ENCODE results near the gene CSTB. TPM values are rescaled to one million over a fixed set of nuclear protein-coding genes. Genes with fewer than 3 reads are reported as not detected.
"Not testable (repeated sequence)": the region's sequence is repeated elsewhere in the genome, so short reads cannot be mapped to it uniquely, and the experiment has no call there.

The CSTB gene, protein sequence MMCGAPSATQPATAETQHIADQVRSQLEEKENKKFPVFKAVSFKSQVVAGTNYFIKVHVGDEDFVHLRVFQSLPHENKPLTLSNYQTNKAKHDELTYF
- polyA plus RNA-seq (2012; ENCODE audit: low read depth, missing spikeins): 46.0 TPM

DNA sequence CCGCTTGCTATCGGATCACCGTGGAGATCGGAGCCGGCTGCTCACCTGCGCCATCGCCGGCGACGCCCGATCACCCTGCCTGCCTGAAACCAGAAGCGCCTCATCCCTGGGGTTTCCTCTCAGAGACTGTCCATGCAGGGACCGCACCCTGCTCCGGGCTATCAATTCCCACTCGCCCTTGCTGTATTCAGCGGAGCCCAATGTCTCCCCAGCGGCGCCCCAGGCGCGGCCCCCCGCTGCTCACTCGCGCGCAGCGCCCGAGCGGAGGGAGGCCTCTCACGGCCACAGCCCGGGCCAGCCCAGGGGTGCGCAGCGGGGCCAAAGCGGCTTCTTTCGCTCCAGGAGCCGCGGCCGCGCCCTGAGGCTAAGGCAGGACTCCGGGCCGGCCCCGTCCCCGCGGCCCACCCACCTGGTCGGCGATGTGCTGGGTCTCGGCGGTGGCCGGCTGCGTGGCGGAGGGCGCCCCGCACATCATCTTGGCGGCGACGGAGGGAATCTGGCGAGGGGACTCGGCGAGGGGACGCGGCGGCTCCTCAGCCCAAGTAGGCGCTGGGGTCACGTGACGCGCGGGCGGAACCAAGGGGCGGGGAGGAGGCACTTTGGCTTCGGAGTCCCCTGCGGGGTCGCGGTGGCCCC is at the start of gene CSTB:
Gene CSTB (minus strand): TSS at position 514 of the 636 bp plus-strand sequence. CDS start 39 bp downstream, at position 475.
- peak; percentile 83 for FAIRE-seq

DNA sequence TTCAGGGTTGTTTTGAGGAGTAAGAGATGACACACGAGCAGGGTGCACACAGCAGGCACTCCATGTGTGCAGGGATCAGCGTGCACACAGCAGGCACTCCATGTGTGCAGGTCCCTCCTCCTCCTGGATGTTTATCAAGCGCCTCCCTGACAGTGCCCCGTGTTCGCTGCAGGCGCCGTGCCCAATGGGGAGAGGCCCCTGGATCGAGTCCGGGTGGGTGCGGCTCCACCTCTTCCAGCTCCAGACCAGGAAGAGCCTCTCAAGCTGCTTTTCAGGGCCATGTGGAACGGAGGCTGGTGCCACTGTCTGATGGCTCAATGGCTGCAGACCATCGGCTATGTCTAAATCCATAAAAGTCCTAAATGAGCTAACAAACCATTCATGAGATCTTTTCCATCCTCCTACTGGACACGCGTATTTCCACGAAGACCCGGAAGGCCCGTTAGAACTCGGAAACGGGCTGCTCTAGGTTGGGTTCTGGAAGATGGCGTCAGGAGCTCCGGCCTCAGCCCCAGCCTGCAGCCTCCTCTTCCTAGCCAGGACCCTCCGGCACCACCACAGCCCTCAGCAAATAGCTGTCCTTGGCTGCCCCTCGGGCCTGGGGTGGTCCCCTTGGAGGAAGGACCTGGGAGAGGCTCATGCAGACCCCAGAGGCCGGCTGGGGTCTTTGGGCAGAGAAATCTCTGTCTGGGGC is 49.3 kb upstream of the CSTB start:
- TF ChIP-seq PAX5 (IDR thresholded peaks at IDR 0.05; ENCODE audit: insufficient read depth, low read length, severe bottlenecking) (no peak), POLR2AphosphoS5 (IDR thresholded peaks at IDR 0.05; ENCODE audit: low read depth, low read length) (no peak), SPI1 (IDR thresholded peaks at IDR 0.05; ENCODE audit: low read depth, low read length) (no peak), TAF1 (IDR thresholded peaks at IDR 0.05; ENCODE audit: low read depth, low read length) (no peak), POLR2A (IDR thresholded peaks at IDR 0.05; ENCODE audit: low read depth, low read length) (no peak), POU2F2 (IDR thresholded peaks at IDR 0.05; ENCODE audit: low read depth, low read length) (no peak)
- FAIRE-seq (no peak), DNase-seq (ENCODE audit: insufficient read length, low spot score) (no peak)

More for the DNA sequence above, at the start of gene CSTB:
- TF ChIP-seq TAF1 (IDR thresholded peaks at IDR 0.05; ENCODE audit: low read depth, low read length) (peak; percentile 68), POLR2A (IDR thresholded peaks at IDR 0.05; ENCODE audit: low read depth, low read length) (peak; percentile 52; the same call in 1 of the 2 replicates), POU2F2 (IDR thresholded peaks at IDR 0.05; ENCODE audit: low read depth, low read length) (no peak), POLR2AphosphoS5 (IDR thresholded peaks at IDR 0.05; ENCODE audit: low read depth, low read length) (peak; percentile 40; the same call in 1 of the 2 replicates), PAX5 (IDR thresholded peaks at IDR 0.05; ENCODE audit: insufficient read depth, low read length, severe bottlenecking) (no peak), SPI1 (IDR thresholded peaks at IDR 0.05; ENCODE audit: low read depth, low read length) (no peak)
- peak; percentile 89 for DNase-seq (ENCODE audit: insufficient read length, low spot score)

DNA sequence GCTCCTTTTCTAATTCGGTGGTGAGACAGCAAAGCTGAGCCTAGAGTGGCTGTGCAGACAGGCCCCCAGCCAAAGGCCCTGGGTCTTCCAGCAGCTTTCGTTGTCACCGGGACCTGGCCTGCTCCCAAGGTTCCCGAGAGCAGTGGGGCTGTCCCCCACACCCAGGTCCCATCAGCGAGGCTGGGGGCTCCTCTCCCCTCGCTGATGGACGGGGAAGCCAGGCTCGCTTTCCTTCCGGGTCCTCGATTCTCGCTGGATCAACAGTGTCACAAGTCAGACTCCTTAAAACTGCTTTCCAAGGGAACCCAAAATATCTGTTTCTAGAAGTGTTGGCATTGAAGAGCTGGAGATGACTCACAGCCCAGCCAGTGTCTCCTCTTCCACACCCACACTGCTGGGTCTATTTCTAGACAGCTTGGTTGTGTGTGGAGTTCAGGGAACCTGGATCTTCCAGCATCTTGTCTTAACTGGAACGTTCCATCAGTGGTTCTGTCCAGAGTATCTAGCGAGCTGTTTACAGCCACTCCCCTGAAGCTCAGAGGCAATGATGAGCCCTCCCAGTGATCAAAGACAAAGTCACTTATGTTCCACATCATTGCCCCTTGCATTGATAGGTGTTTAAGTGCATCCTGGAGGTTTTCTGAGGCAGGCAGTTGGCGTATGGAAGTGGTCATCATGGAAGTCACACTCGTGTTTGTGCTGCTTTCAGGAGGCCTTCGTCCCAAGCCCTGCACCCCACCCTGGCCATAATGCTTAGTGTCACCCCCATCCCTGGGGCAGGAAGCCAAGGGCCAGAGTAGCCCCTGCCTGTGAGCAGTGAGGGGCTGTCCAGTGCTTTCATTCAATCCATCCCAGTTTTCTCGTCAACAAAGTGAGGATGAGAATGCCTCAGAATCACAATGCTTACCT is 48.5 kb upstream of the CSTB start:
- TF ChIP-seq TAF1 (IDR thresholded peaks at IDR 0.05; ENCODE audit: low read depth, low read length): no peak
- no peak for TF ChIP-seq PAX5 (IDR thresholded peaks at IDR 0.05; ENCODE audit: insufficient read depth, low read length, severe bottlenecking)
- no peak for TF ChIP-seq POU2F2 (IDR thresholded peaks at IDR 0.05; ENCODE audit: low read depth, low read length)
- no peak for TF ChIP-seq POLR2A (IDR thresholded peaks at IDR 0.05; ENCODE audit: low read depth, low read length)
- no peak for TF ChIP-seq POLR2AphosphoS5 (IDR thresholded peaks at IDR 0.05; ENCODE audit: low read depth, low read length)
- TF ChIP-seq SPI1 (IDR thresholded peaks at IDR 0.05; ENCODE audit: low read depth, low read length): no peak
- no peak for DNase-seq (ENCODE audit: insufficient read length, low spot score)
- no peak for FAIRE-seq

DNA sequence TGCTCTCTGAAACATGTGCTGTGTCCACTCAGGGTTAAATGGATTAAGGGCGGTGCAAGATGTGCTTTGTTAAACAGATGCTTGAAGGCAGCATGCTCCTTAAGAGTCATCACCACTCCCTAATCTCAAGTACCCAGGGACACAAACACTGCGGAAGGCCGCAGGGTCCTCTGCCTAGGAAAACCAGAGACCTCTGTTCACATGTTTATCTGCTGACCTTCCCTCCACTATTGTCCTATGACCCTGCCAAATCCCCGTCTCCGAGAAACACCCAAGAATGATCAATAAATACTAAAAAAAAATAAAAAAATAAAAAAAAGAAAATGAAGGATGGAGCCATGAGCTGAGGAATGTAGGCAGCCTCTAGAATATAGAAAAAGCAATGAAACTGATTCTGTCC is 46.6 kb upstream of the CSTB start:
- not testable (repeated sequence) for FAIRE-seq; DNase-seq (ENCODE audit: insufficient read length, low spot score)

DNA sequence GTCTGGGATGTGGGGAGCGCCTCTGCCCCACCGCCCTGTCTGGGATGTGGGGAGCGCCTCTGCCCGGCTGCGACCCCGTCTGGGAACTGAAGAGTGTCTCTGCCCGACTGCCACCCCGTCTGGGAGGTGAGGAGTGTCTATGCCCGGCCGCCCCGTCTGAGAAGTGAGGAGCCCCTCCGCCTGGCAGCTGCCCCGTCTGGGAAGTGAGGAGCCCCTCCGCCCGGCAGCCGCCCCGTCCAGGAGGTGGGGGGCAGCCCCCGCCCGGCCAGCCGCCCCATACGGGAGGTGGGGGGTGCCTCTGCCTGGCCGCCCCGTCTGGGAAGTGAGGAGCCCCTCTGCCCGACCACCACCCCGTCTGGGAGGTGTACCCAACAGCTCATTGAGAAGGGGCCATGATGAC is 46.1 kb upstream of the CSTB start:
- not testable (repeated sequence) for FAIRE-seq; DNase-seq (ENCODE audit: insufficient read length, low spot score)

DNA sequence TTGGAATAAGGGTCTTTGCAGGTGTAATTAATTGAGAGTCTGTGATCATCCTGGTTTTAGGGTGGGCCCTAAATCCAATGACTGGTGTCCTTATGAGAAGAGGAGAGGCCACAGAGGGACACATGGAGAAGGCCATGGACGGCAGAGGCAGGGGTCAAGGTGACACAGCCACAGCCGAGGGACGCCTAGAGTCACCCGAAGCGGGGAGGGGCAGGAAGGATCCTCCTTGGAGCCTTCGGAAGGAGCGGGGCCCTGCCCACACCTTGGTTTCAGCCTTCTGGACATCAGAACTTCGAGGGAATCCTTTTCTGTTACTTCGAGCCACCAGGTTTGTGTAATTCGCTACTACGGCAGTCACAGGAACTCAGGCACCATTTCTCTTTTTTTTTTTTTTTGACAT is 44.4 kb upstream of the CSTB start:
- no peak for TF ChIP-seq POLR2AphosphoS5 (IDR thresholded peaks at IDR 0.05; ENCODE audit: low read depth, low read length)
- TF ChIP-seq TAF1 (IDR thresholded peaks at IDR 0.05; ENCODE audit: low read depth, low read length): no peak
- TF ChIP-seq SPI1 (IDR thresholded peaks at IDR 0.05; ENCODE audit: low read depth, low read length): no peak
- DNase-seq (ENCODE audit: insufficient read length, low spot score) (no peak), FAIRE-seq (no peak)

GRCh38 chr21:43819511-43820405 is 43.6 kb upstream of the CSTB start:
- FAIRE-seq (no peak), DNase-seq (ENCODE audit: insufficient read length, low spot score) (no peak)
- no peak for TF ChIP-seq TAF1 (IDR thresholded peaks at IDR 0.05; ENCODE audit: low read depth, low read length)

GRCh38 chr21:43818685-43819084 is 42.6 kb upstream of the CSTB start:
- TF ChIP-seq POLR2AphosphoS5 (IDR thresholded peaks at IDR 0.05; ENCODE audit: low read depth, low read length) (no peak), SPI1 (IDR thresholded peaks at IDR 0.05; ENCODE audit: low read depth, low read length) (no peak)
- DNase-seq (ENCODE audit: insufficient read length, low spot score) (no peak), FAIRE-seq (no peak)

- TF ChIP-seq POU2F2 (IDR thresholded peaks at IDR 0.05; ENCODE audit: low read depth, low read length) (no peak), POLR2A (IDR thresholded peaks at IDR 0.05; ENCODE audit: low read depth, low read length) (no peak), TAF1 (IDR thresholded peaks at IDR 0.05; ENCODE audit: low read depth, low read length) (no peak), POLR2AphosphoS5 (IDR thresholded peaks at IDR 0.05; ENCODE audit: low read depth, low read length) (no peak), SPI1 (IDR thresholded peaks at IDR 0.05; ENCODE audit: low read depth, low read length) (no peak), PAX5 (IDR thresholded peaks at IDR 0.05; ENCODE audit: insufficient read depth, low read length, severe bottlenecking) (no peak)
- no peak for FAIRE-seq
- DNase-seq (ENCODE audit: insufficient read length, low spot score): no peak
Observed at GRCh38 chr21:43817157-43818086, 41.3 kb upstream of the CSTB start.

All from GM12891 (cell line).